Osteocyte (in vitro differentiated cells): ENCODE measurements around the gene LRP1B. TPM values are rescaled to one million over a fixed set of nuclear protein-coding genes. Genes with fewer than 3 reads are reported as not detected.
"Not testable (repeated sequence)": the region's sequence is repeated elsewhere in the genome, so short reads cannot be mapped to it uniquely, and the experiment has no call there.

Experiments used
- DNase-seq: peaks from one replicate; pipeline ENCODE4 v3.0.0; 2021; ENCODE audit warnings: mixed read lengths; ENCODE audit not compliant: unreplicated experiment; ENCODE audit errors: extremely low spot score
- H3K27ac Mint-ChIP-seq: one replicate; pipeline ENCODE4 v1.8.0; 2021; ENCODE audit warnings: mild to moderate bottlenecking, mixed read lengths; ENCODE audit not compliant: unreplicated experiment
- H3K27me3 Mint-ChIP-seq: one replicate; pipeline ENCODE4 v1.8.0; 2021; ENCODE audit warnings: mixed read lengths; ENCODE audit not compliant: unreplicated experiment
- H3K36me3 Mint-ChIP-seq: one replicate; pipeline ENCODE4 v1.8.0; 2021; ENCODE audit warnings: mixed read lengths; ENCODE audit not compliant: unreplicated experiment
- H3K4me1 Mint-ChIP-seq: one replicate; pipeline ENCODE4 v1.8.0; 2021; ENCODE audit warnings: mixed read lengths; ENCODE audit not compliant: unreplicated experiment
- H3K4me3 Mint-ChIP-seq: one replicate; pipeline ENCODE4 v1.8.0; 2021; ENCODE audit warnings: mild to moderate bottlenecking, moderate library complexity, mixed read lengths; ENCODE audit not compliant: unreplicated experiment
- H3K9me3 Mint-ChIP-seq: one replicate; pipeline ENCODE4 v1.8.0; 2021; ENCODE audit warnings: mixed read lengths; ENCODE audit not compliant: unreplicated experiment
- total RNA-seq: library from RNA; stranded (reverse); gene quantifications from 2 replicates; pipeline ENCODE4 v1.2.1, GENCODE V29; 2021
- TF ChIP-seq, protein P1 (sequence below): fragments of 200-600 bp; sonication (generic); IDR thresholded peaks from 2 replicates; pipeline ENCODE4 v1.5.0; 2021; ENCODE audit warnings: antibody characterized with exemption, mild to moderate bottlenecking, moderate library complexity

The LRP1B gene
- total RNA-seq, 1 donor from 2014 or later = 3.6 TPM

DNA sequence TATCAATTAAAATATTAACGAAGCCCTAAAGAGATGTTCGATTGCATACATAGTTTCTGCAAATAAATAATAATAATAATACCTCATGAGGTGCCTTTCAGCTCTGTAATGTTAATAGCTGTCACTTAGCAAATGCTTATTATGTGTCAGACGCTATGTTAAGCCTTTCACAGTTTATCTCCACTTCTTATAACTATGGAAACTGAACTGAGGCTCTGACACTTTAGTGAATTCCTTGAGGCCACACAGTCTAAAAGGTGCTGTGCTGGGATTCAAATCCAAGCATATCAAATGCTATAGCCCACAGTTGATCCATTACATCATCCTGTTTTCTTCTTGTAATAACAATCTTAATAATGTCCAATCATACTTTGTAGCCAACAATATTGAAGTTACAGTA lies 1779.1 kb downstream of the LRP1B start:
- Mint-ChIP-seq H3K9me3 (no peaks in the 10 kb centered on the region), H3K4me1 (peaks cover 9% of the 10 kb centered on the region), H3K36me3 (no peaks in the 10 kb centered on the region), H3K27me3 (no peaks in the 10 kb centered on the region), H3K27ac (no peak overlapping the region), H3K4me3 (no peak overlapping the region)
- TF ChIP-seq, protein P1, sequence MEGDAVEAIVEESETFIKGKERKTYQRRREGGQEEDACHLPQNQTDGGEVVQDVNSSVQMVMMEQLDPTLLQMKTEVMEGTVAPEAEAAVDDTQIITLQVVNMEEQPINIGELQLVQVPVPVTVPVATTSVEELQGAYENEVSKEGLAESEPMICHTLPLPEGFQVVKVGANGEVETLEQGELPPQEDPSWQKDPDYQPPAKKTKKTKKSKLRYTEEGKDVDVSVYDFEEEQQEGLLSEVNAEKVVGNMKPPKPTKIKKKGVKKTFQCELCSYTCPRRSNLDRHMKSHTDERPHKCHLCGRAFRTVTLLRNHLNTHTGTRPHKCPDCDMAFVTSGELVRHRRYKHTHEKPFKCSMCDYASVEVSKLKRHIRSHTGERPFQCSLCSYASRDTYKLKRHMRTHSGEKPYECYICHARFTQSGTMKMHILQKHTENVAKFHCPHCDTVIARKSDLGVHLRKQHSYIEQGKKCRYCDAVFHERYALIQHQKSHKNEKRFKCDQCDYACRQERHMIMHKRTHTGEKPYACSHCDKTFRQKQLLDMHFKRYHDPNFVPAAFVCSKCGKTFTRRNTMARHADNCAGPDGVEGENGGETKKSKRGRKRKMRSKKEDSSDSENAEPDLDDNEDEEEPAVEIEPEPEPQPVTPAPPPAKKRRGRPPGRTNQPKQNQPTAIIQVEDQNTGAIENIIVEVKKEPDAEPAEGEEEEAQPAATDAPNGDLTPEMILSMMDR = no peak
- no peak for DNase-seq

DNA sequence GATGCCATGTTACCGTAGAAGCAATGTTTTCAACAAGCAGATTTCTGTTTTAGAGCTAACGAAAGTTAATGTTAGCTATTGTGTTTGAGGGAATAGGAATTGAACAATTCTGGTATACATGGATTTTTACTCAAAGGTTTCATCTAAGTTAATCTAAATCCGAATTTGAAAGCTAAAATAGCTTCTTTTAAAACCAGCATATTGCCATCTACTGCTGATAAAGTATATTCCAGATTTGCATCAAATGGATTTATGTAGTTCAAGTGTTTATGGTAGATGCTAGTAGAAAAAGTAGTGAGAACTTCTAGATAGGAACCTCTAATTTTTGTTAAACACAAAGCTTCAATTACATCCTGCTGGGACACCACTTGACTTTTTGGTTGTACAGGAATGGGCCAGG lies 1781.1 kb downstream of the LRP1B start:
- TF ChIP-seq, protein P1 = peak; percentile 27
- Mint-ChIP-seq H3K4me3 (no peak overlapping the region), H3K9me3 (no peaks in the 10 kb centered on the region), H3K27ac (no peak overlapping the region), H3K27me3 (no peaks in the 10 kb centered on the region), H3K36me3 (no peaks in the 10 kb centered on the region), H3K4me1 (peaks cover 9% of the 10 kb centered on the region)
- DNase-seq = no peak

DNA sequence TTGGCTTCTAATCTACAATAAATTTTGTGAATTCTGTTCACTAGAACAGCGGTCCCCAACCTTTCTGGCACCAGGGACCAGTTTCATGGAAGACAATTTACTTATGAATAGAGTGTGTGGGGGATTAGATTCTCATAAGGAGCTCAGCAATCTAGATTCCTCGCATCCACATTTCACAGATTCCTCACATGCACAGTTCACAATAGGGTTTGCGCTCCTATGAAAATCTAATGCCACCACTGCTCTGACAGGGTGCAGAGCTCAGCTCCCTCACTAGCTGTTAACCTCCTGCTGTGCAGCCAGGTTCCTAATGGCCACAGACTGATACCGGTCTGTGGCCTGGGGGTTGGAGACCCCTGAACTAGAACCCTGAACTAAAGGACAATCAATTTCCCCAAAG lies 1782.0 kb downstream of the LRP1B start:
- Mint-ChIP-seq H3K27me3 (peaks cover under 1% of the 10 kb centered on the region), H3K4me3 (no peak overlapping the region), H3K4me1 (peaks cover 6% of the 10 kb centered on the region), H3K36me3 (no peaks in the 10 kb centered on the region), H3K9me3 (no peaks in the 10 kb centered on the region), H3K27ac (no peak overlapping the region)
- no peak for DNase-seq
- TF ChIP-seq, protein P1 = no peak

DNA sequence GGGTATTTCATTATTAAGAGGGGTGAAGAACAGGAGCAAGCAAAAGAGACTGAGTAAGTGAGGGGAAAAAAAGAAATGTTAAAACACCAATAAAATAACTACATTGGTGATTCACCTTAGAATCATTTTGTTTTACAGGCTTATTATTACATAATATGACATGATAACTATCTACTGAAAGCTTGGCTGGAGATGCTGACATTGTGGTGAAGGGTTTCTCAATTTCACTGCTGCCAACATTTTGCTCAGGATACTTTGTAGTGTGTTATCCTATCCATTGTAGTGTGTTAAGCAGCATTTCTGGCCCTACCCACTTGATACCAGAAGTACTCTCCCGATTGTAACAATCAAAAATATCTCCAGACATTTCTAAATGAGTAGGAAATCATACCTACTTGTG lies 1786.0 kb downstream of the LRP1B start:
- peaks cover 3% of the 10 kb centered on the region for H3K27me3 Mint-ChIP-seq
- H3K4me1 Mint-ChIP-seq = no peaks in the 10 kb centered on the region
- H3K27ac Mint-ChIP-seq = no peak overlapping the region

DNA sequence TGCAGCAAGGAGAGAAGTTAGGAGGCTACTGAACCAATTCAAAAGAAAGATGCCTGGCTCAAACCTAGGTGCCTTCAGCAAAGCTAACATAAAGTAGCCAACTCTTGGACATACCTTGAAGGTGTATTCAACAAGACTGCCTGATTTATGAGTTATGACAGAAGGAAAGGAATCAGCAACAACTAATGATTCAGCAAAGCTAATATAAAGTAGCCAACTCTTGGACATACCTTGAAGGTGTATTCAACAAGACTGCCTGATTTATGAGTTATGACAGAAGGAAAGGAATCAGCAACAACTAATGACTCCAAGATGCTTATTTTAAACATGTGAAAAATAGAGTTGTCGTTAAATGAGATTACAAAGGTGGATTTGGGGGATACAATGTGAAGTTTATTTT lies 1786.5 kb downstream of the LRP1B start:
- not testable (repeated sequence) for H3K27ac Mint-ChIP-seq

More for the DNA sequence above, 1786.0 kb downstream of the LRP1B start:
- H3K4me3 Mint-ChIP-seq = no peak overlapping the region
- TF ChIP-seq, protein P1 = no peak
- H3K9me3 Mint-ChIP-seq = no peaks in the 10 kb centered on the region
- DNase-seq = no peak
- no peaks in the 10 kb centered on the region for H3K36me3 Mint-ChIP-seq

DNA sequence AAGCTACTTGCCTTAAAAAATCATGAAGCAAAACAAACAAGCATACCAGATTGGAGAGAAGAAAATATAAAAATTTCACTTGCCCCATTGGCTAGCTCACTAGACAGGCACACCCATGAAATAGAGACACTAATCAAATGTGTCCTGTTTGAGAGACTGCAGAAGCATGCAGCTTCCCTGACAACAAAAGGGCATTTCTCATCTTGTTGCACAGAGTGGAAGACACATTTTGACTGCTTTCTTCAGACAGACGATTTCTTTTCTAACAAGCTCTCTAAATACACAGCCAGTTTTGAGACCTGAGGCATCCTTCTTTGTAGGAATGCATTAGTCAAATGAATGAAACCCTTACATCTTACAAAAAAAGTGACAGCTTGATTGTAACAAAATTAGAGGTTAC lies 1792.0 kb downstream of the LRP1B start:
- TF ChIP-seq, protein P1 = no peak
- DNase-seq = no peak
- Mint-ChIP-seq H3K9me3 (no peaks in the 10 kb centered on the region), H3K36me3 (no peaks in the 10 kb centered on the region), H3K4me3 (no peak overlapping the region), H3K4me1 (peaks cover 4% of the 10 kb centered on the region), H3K27me3 (peaks cover 6% of the 10 kb centered on the region), H3K27ac (no peak overlapping the region)

More for the DNA sequence above, 1786.5 kb downstream of the LRP1B start:
- not testable (repeated sequence) for H3K4me1 Mint-ChIP-seq, DNase-seq, H3K9me3 Mint-ChIP-seq, H3K4me3 Mint-ChIP-seq, H3K36me3 Mint-ChIP-seq, H3K27me3 Mint-ChIP-seq
